Ascending aorta (tissue), 2 donors: ENCODE data around the gene KCNK16. TPM values are rescaled to one million over a fixed set of nuclear protein-coding genes. Genes with fewer than 3 reads are reported as not detected.

Experiments
- DNase-seq, 2 donors: peaks; one replicate each; pipeline ENCODE4 v3.0.0-alpha.2; 2019; ENCODE audit warnings: low spot score in 2 of 2
- H3K27ac ChIP-seq, 2 donors: fragments of 200-600 bp; sonication (generic); one replicate each; pipeline ENCODE4 v1.5.1; 2016 to 2017; ENCODE audit warnings: mild to moderate bottlenecking in 1 of 2
- H3K27me3 ChIP-seq: fragments of 200-600 bp; sonication (generic); one replicate; pipeline ENCODE4 v1.5.1; 2017
- H3K36me3 ChIP-seq, 2 donors: fragments of 200-600 bp; sonication (generic); one replicate each; pipeline ENCODE4 v1.5.1; 2016
- H3K4me1 ChIP-seq, 2 donors: fragments of 200-600 bp; sonication (generic); one replicate each; pipeline ENCODE4 v1.5.1; 2016 to 2017; ENCODE audit warnings: mild to moderate bottlenecking in 1 of 2
- H3K4me3 ChIP-seq, 2 donors: fragments of 200-600 bp; sonication (generic); one replicate each; pipeline ENCODE4 v1.5.1; 2016 to 2017; ENCODE audit warnings: mild to moderate bottlenecking in 1 of 2
- H3K9me3 ChIP-seq, 2 donors: fragments of 200-600 bp; sonication (generic); one replicate each; pipeline ENCODE4 v1.5.1; 2016
- CTCF ChIP-seq, 3 experiments: fragments of 200-600 bp in 2 of 3; fragments of 450-650 bp in 1 of 3; sonication (generic) in 2 of 3; IDR thresholded peaks; one replicate each; pipeline ENCODE4 v1.5.1; 2016 to 2019; ENCODE audit warnings: antibody characterized with exemption in 3 of 3, mild to moderate bottlenecking in 1 of 3, moderate library complexity in 1 of 3
- intact Hi-C: fragments of 100-400 bp; cut with DNase I; formaldehyde crosslinking; loops from one replicate; pipeline ENCODE4 v1.15.1; 2023
- total RNA-seq: library from RNA; depleted of rRNA; stranded (reverse); fragments of >200 nt; gene quantifications from one replicate; pipeline ENCODE4 v1.1.0, GENCODE V29; 2016

KCNK16 gene
- total RNA-seq, 1 donor from 2014 or later = not detected

DNA sequence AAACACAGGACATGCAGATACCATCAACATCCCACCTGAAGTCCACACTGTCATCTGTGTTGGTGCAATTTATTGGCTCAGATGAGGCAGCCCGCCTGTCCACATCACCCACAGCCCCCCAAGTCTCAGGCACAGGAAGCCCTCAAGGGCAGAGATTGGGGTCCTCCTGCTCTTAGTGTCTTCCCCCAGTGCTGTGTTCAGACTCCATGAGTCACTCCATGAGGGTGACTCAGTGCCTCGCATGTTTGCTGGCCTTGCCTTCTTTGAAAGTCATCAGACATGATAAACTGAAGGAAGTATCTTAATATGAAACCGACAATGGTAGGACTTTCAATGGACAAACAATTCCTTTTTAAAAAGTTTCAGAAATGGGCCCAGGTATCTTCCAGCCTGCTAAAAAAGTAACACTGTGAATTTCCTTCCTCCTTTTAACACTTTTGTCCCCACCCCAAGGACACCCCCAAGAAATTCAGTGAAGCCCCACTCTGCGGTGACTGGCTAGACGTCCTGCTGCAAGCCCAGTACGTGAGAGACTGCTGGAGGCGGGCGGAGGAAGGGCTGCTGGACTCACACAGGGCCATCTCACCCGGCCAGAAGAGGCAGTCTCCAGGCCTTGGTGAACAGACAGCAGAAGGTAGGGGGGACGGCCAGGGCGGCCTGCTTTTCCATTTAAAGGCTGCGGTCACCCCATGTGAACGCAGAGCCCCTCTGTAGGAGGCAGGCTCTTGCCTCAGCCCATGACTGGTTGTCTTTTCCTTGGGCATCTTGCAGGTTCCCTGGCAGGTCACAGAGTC, 43.0 kb upstream of the KCNK16 start:
- H3K36me3 ChIP-seq = no peaks in the 10 kb centered on the region
- H3K27me3 ChIP-seq = no peaks in the 10 kb centered on the region
- no peaks in the 10 kb centered on the region for H3K9me3 ChIP-seq
- no peak overlapping the region for H3K4me3 ChIP-seq
- H3K27ac ChIP-seq = no peak overlapping the region
- intact Hi-C loops = no loop called here
- TF ChIP-seq CTCF (IDR thresholded peaks at IDR 0.05) = no peak
- H3K4me1 ChIP-seq = peaks cover 0 to 3% of the 10 kb centered on the region in 2 donors
- DNase-seq = no peak

- Histone ChIP-seq H3K27ac (no peak overlapping the region), H3K27me3 (no peaks in the 10 kb centered on the region), H3K36me3 (no peaks in the 10 kb centered on the region), H3K4me1 (no peaks in the 10 kb centered on the region), H3K9me3 (no peaks in the 10 kb centered on the region), H3K4me3 (no peak overlapping the region)
- no peak for TF ChIP-seq CTCF (IDR thresholded peaks at IDR 0.05)
- intact Hi-C loops = no loop called here
- peak in 1 of 2 donors; percentile 50 for DNase-seq
Observed at GRCh38 chr6:39363280-39363679, 40.8 kb upstream of the KCNK16 start.

- Histone ChIP-seq H3K4me1 (no peaks in the 10 kb centered on the region), H3K27ac (no peak overlapping the region), H3K36me3 (no peaks in the 10 kb centered on the region), H3K27me3 (no peaks in the 10 kb centered on the region), H3K9me3 (no peaks in the 10 kb centered on the region), H3K4me3 (no peak overlapping the region)
- TF ChIP-seq CTCF (IDR thresholded peaks at IDR 0.05) = no peak
- intact Hi-C loops = loop anchor here (1.0 kb wide), 1 partner anchor 530 kb away; no protein-coding TSS in a partner anchor
- DNase-seq = no peak
Observed at GRCh38 chr6:39362487-39362865, 40.0 kb upstream of the KCNK16 start.

- Histone ChIP-seq H3K27ac (no peak overlapping the region), H3K9me3 (no peaks in the 10 kb centered on the region), H3K36me3 (no peaks in the 10 kb centered on the region), H3K4me1 (no peaks in the 10 kb centered on the region), H3K4me3 (no peak overlapping the region), H3K27me3 (no peaks in the 10 kb centered on the region)
- intact Hi-C loops = loop anchor here (1.0 kb wide), 1 partner anchor 530 kb away; no protein-coding TSS in a partner anchor
- peak in 1 of 2 donors; percentile 78 for DNase-seq
- peak; percentile 68 to 78 (median 73) for TF ChIP-seq CTCF (IDR thresholded peaks at IDR 0.05)
Observed at GRCh38 chr6:39361657-39362486, 39.4 kb upstream of the KCNK16 start.

DNA sequence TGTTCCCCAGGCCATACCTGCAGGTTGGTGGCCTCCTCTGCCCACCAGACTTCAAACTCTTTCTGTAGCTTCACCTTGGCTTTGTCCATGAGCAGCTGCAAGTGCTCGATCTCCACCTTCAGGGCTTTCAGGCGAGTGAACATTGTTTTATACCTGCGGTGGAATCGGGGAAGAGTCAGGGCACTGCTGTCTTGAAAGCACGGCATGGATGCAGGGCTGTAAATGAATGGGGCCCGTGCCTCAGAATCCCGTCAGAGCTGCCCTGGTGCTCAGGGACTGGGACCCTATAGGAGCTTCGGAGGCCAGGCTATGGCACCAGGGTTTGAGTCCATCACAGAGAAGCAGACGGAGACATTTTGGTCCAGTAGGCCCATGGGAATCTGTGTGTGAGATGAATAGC, 37.9 kb upstream of the KCNK16 start:
- no peak for TF ChIP-seq CTCF (IDR thresholded peaks at IDR 0.05)
- H3K4me1 ChIP-seq = no peaks in the 10 kb centered on the region
- H3K36me3 ChIP-seq = no peaks in the 10 kb centered on the region
- no peak overlapping the region for H3K4me3 ChIP-seq
- no peaks in the 10 kb centered on the region for H3K27me3 ChIP-seq
- intact Hi-C loops = no loop called here
- DNase-seq = peak in 1 of 2 donors; percentile 52
- H3K27ac ChIP-seq = no peak overlapping the region
- no peaks in the 10 kb centered on the region for H3K9me3 ChIP-seq
